Measurements from ENCODE around the gene EYS. TPM values are rescaled to one million over a fixed set of nuclear protein-coding genes. Genes with fewer than 3 reads are reported as not detected.

The EYS gene
- total RNA-seq, 2 experiments from 2014 or later = not detected

GRCh38 chr6:64012351-64013001 lies 1694.5 kb downstream of the EYS start:
- ATAC-seq (ENCODE audit: poor library complexity) (no peak), DNase-seq (no peak)
- no peak for TF ChIP-seq CTCF (IDR thresholded peaks at IDR 0.05)
- H3K27me3 Mint-ChIP-seq = no peaks in the 10 kb centered on the region
- no peaks in the 10 kb centered on the region for H3K4me1 Mint-ChIP-seq (ENCODE audit: low read depth)
- H3K36me3 Mint-ChIP-seq (ENCODE audit: low read depth) = no peaks in the 10 kb centered on the region
- Histone ChIP-seq H3K9me3 (ENCODE audit: control insufficient read depth in 1 of 2, insufficient read depth in 1 of 2, low read length in 2 of 2) (peaks cover 0 to 11% of the 10 kb centered on the region in 2 experiments), H3K27ac (ENCODE audit: low read depth in 1 of 2, low read length in 2 of 2) (no peak overlapping the region), H3K36me3 (ENCODE audit: insufficient read depth, low read length) (no peaks in the 10 kb centered on the region), H3K27me3 (ENCODE audit: control insufficient read depth in 1 of 2, insufficient read depth in 2 of 2, low read length in 2 of 2) (no peaks in the 10 kb centered on the region), H3K4me1 (ENCODE audit: insufficient read depth, low read length) (no peaks in the 10 kb centered on the region), H3K4me3 (ENCODE audit: low read length) (no peak overlapping the region)
- intact Hi-C loops (cut with DNase I, micrococcal nuclease) = no loop called here
- H3K27ac Mint-ChIP-seq = no peak overlapping the region
- H3K9me3 Mint-ChIP-seq = no peaks in the 10 kb centered on the region
- H3K4me3 Mint-ChIP-seq = no peak overlapping the region
- ChIA-PET CTCF (no interaction called here), POLR2A (no interaction called here)

- Mint-ChIP-seq H3K27me3 (no peaks in the 10 kb centered on the region), H3K36me3 (ENCODE audit: low read depth) (no peaks in the 10 kb centered on the region), H3K9me3 (peaks cover 2% of the 10 kb centered on the region), H3K27ac (no peak overlapping the region), H3K4me3 (no peak overlapping the region), H3K4me1 (ENCODE audit: low read depth) (no peaks in the 10 kb centered on the region)
- peaks cover 0 to 11% of the 10 kb centered on the region in 2 experiments for H3K9me3 ChIP-seq (ENCODE audit: control insufficient read depth in 1 of 2, insufficient read depth in 1 of 2, low read length in 2 of 2)
- no peak overlapping the region for H3K27ac ChIP-seq (ENCODE audit: low read depth in 1 of 2, low read length in 2 of 2)
- DNase-seq = no peak
- intact Hi-C loops (cut with DNase I, micrococcal nuclease) = no loop called here
- ChIA-PET POLR2A (no interaction called here), CTCF (no interaction called here)
- ATAC-seq (ENCODE audit: poor library complexity) = no peak
- H3K36me3 ChIP-seq (ENCODE audit: insufficient read depth, low read length) = no peaks in the 10 kb centered on the region
- TF ChIP-seq CTCF (IDR thresholded peaks at IDR 0.05) = no peak
- no peaks in the 10 kb centered on the region for H3K4me1 ChIP-seq (ENCODE audit: insufficient read depth, low read length)
- H3K4me3 ChIP-seq (ENCODE audit: low read length) = no peak overlapping the region
- no peaks in the 10 kb centered on the region for H3K27me3 ChIP-seq (ENCODE audit: control insufficient read depth in 1 of 2, insufficient read depth in 2 of 2, low read length in 2 of 2)
These were observed 1696.4 kb downstream of the EYS start for GRCh38 chr6:64010666-64011065.

GRCh38 chr6:64010010-64010409 lies 1697.0 kb downstream of the EYS start:
- Mint-ChIP-seq H3K36me3 (ENCODE audit: low read depth) (no peaks in the 10 kb centered on the region), H3K27ac (no peak overlapping the region), H3K27me3 (no peaks in the 10 kb centered on the region), H3K4me3 (no peak overlapping the region), H3K9me3 (peaks cover 4% of the 10 kb centered on the region), H3K4me1 (ENCODE audit: low read depth) (no peaks in the 10 kb centered on the region)
- Histone ChIP-seq H3K27ac (ENCODE audit: low read depth in 1 of 2, low read length in 2 of 2) (no peak overlapping the region), H3K36me3 (ENCODE audit: insufficient read depth, low read length) (no peaks in the 10 kb centered on the region), H3K9me3 (ENCODE audit: control insufficient read depth in 1 of 2, insufficient read depth in 1 of 2, low read length in 2 of 2) (peaks cover 0 to 11% of the 10 kb centered on the region in 2 experiments), H3K4me3 (ENCODE audit: low read length) (no peak overlapping the region), H3K4me1 (ENCODE audit: insufficient read depth, low read length) (no peaks in the 10 kb centered on the region), H3K27me3 (ENCODE audit: control insufficient read depth in 1 of 2, insufficient read depth in 2 of 2, low read length in 2 of 2) (no peaks in the 10 kb centered on the region)
- no peak for DNase-seq
- intact Hi-C loops (cut with DNase I, micrococcal nuclease) = no loop called here
- ATAC-seq (ENCODE audit: poor library complexity) = no peak
- ChIA-PET CTCF (no interaction called here), POLR2A (no interaction called here)
- no peak for TF ChIP-seq CTCF (IDR thresholded peaks at IDR 0.05)
